GM21786 (cell line): Measurements from ENCODE around the gene CRYBG3.
A peak's percentile ranks its signal among the peaks of the same experiment; 100 is the strongest.
"Not testable (repeated sequence)": the region's sequence is repeated elsewhere in the genome, so short reads cannot be mapped to it uniquely, and the experiment has no call there.

ENCODE experiments used
- ATAC-seq: cut with Tn5 transposase; IDR thresholded peaks from one replicate; pipeline ENCODE4 v1.9.1; 2021; ENCODE audit not compliant: unreplicated experiment

CRYBG3 gene

DNA sequence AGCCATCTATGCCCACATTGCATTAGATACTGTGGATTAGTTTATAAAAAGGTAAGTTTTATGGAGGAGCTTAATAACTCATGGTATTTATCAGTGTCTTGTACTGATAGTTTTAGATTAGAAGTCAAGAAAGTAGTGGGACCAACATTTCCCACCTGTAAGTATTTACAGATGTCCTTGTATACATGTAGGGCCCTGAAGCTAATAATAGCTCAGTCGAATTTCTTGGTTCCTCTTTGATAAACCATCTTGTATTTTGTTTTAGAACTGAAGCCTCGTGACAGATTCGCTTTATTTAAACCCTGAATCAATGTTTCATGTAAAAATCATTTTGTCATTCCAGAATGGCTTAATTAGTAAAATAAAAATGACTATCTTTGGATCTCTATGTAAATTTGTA, 73.4 kb downstream of the CRYBG3 start:
- ATAC-seq: peak; percentile 75

DNA sequence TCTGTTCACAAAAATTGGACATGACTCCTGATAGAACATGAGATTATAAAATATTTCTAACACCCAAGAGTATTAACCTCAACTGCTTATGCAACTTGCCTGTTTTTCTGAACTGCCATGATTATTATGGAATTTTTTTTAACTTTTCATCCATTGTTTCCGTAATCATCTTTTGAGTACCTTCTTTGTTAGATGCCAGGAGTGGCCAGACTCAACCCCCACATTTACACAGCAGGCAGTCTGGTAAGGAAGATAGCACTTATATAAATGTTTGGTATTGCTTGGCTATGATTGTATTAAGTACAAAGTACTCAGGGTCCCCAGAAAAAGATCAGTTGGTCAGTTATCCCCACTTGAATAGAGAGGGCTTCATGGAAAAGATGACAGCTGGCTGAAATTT, 74.3 kb downstream of the CRYBG3 start:
- no peak for ATAC-seq

DNA sequence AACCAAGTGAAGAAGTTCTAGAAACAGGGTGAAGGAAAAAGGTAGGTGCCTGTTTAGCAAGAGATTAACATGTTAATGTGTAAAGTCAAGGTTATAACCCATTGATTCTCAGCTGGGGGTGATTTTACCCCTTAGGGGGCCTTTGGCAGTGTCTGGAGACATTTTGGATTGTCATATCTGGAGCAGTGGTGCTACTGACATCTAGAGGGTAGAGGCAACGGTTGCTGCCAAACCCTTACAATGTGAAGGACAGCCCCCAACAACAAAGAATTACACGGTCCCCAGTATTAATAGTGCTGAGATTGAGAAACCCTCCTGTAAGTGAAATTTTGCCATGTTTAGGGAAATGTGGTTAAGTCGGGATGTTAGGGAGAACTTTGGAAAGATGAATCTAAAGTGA, 74.7 kb downstream of the CRYBG3 start:
- ATAC-seq: no peak

DNA sequence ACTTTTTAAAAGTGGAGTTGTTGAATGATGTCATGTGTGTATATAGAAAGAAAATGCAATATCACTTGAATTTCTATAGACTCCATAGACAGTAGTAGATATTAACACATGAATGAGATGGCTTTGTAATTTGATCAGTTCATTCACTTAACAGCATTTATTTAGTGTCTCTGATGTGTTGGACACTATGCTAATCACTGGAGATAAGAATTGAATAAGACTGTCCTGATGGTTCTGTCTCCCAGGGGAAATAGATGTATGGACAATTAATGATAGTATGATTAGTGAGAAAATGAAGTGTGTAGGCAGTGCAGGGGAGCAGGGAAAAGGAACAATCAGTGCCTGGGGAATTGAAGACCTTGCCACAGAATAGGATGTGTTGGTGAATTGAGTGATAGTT, 77.5 kb downstream of the CRYBG3 start:
- ATAC-seq: no peak

DNA sequence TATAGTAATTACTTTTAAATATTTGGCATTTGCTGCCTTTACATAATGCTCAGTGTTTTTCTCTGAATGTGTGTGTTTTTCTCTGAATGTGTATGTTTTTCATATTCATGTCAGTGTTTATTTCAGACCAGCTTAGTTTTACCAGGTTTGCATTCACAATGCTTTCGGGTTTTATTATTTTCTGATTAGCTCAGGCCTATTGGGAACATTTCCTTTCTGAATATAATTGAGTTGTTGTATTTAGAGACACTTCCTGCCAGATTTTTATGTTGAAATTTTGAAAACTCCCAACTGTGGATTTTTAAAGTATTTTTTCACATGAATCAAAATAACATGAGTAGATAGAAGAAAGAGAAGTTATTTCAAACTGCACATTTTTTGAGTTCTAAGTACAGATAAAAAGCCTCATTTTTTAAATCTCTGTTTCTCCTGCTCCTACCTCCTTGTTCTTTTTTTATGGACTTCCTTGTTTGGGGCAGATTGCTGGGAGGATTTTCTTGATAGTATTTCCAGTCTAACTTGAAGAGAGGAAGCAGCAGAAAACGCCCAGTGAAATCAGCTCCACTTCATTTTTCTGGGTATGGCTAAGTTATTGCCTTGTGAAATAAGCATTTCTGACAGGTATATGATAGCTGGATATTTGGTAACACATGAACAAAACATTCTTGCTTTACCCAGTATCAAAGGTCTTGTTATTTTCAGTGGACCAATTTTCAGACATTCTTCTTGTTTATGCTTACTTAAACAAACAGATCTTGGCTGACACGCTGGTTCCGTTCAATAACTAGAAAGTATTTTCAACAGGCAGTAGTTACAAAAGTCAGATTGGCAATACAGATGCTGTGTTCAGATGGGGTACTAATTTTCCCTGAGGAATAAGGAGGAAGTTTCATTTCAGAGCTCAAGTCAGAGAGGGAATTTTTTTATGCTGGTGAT, 79.8 kb downstream of the CRYBG3 start:
- no peak for ATAC-seq

DNA sequence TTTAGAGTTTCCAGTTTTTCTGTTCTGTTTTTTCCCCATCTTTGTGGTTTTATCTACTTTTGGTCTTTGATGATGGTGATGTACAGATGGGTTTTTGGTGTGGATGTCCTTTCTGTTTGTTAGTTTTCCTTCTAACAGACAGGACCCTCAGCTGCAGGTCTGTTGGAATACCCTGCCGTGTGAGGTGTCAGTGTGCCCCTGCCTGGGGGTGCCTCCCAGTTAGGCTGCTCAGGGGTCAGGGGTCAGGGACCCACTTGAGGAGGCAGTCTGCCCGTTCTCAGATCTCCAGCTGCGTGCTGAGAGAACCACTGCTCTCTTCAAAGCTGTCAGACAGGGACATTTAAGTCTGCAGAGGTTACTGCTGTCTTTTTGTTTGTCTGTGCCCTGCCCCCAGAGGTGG, 88.0 kb downstream of the CRYBG3 start:
- ATAC-seq: not testable (repeated sequence)

DNA sequence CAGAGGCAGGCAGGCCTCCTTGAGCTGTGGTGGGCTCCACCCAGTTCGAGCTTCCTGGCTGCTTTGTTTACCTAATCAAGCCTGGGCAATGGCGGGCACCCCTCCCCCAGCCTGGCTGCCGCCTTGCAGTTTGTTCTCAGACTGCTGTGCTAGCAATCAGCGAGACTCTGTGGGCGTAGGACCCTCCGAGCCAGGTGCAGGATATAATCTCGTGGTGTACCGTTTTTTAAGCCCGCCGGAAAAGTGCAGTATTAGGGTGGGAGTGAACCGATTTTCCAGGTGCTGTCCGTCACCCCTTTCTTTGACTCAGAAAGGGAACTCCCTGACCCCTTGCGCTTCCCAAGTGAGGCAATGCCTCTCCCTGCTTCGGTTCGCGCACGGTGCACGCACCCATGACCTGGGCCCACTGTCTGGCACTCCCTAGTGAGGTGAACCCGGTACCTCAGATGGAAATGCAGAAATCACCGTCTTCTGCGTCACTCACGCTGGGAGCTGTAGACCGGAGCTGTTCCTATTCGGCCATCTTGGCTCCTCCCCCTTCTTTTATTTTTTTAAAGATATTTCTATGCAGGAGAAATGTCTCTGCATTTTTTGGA, 88.5 kb downstream of the CRYBG3 start:
- ATAC-seq: not testable (repeated sequence)

DNA sequence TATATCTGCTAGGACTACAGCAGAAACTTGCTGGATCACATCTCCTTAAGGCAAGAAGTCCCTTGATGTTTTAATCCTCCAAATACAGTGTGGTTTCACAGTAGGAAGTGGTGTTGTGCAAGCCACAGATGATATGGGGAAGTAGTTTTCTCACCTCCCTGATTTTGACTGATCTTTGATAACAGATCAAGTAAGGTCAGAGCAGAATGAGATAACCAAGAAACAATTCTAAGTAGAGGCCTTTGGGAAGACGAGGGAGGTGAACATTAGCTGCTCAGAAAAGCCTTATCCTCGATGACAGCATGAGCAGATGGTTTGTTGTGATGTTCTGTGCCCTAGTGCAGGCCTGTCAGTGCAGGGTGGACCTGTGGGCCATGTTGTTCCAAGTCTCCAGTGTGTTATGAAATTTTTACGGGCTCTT, 89.1 kb downstream of the CRYBG3 start:
- no peak for ATAC-seq

DNA sequence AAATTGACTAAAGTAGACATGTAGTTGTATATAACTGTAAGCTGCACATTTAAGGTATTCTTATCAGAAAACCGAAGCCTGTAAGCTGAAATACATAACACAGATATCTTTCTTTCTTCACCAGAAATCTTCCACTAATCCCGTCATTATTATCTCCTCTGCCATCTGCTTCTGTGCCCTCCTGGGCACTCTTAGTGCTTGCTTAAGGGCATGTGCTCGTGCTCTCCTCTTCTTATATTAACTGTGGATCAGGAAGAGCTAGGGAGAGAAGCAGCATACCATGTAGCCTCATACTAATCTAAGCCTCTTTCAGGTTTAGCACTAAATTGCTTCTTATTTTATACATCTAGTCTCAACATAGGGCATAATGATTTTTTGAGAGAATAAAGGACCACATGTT, 89.6 kb downstream of the CRYBG3 start:
- ATAC-seq: no peak

DNA sequence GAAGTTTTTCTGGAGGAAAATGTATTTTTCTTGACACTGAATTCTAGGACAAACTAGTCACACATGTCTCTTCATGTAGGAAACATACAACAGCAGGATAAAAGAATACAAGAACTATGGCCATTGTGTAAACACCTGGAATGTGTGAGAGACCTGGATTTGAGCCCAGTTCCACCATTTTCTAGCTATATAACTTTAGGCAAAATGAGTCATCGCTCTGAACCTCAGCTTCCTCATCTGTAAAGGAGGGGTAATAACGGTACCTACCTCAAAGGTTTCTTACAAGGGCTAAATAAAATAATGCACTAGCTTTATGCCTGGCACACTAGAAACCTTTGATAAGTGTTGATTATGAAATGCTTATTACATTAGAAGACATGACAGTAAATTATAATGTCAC, 92.6 kb downstream of the CRYBG3 start:
- ATAC-seq: no peak

DNA sequence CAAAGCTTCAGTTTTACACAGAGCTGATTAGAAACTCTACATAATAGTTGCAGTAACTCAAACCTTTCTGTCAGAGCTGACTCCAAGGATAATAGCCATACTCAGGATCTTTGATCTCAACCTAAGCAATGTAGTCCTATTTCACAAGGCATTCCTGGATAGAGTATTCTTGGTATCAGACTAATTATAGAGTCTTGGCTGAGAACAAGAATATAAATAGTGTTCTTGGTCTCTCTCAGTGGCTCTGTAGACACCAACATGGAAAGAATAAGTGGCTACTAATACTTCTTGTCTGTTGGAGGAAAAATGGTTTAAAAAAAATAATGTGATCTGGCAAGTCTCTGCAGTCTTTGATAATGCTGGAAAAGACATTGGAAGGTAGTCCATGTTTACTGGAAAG, 94.8 kb downstream of the CRYBG3 start:
- no peak for ATAC-seq

DNA sequence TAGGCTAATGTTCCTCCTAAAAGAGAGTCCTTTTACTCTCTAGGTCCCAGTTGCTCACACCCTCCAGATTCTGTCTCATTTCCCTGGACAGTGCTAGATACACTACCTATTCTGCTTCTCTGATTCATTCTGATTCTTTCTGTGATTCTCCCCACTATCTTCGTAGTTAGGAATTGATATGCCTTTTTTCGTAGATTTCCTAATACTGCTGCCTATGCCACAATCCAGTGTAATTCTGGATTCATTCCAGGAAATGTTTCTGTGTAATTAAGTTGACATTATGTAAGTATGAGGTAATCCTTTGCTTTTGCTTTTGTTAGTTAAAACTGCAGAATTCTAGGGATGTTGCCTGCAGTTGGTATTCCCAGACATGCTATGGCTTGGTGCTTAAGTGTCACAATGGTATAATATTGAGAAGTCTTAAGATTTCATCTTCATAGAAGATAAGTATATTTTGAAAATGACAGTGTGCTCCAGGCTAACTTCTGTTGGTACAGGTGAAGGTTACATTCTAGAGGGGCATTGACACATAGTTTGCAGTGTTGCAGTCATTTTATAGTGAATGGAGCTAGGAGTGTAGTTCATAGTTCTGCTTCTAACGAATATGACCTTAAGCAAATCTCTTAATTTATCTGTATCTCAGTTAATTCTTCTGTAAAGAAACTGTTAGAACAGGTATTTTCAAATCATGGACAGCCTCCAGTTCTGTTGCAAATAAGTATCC, 96.2 kb downstream of the CRYBG3 start:
- ATAC-seq: no peak

DNA sequence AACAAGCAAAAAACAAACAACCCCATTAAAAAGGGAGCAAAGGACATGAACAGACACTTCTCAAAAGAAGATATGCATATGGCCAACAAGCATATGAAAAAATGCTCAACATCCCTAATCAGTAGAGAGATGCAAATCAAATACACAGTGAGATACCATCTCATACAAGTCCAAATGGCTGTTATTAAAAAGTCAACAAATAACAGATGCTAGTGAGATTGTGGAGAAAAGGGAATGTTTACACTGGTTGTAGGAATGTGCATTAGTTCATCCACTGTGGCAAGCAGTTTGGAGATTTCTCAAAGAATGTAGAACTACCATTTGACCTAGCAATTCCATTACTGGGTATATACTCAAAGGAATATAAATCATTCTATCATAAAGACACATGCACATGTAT, 105.9 kb downstream of the CRYBG3 start:
- ATAC-seq: no peak

DNA sequence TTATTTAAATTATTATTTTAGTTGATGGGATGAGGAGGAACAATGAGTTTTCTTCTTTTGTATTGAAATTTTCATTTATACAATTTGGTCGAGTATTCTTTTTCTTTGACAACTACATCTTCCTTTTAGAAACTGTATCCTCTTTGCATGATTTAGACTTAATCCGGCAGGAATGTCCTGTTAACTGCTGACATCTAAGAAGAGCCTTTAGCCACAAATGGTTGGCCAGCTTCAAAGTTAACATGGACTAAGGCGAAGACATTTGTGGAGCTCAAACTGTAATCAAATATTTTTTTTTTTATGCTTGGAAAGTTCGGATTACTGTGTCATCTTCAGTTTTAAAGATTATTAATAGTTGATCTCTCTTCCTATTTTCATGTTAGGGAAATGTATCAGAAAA, 107.2 kb downstream of the CRYBG3 start:
- ATAC-seq: no peak

DNA sequence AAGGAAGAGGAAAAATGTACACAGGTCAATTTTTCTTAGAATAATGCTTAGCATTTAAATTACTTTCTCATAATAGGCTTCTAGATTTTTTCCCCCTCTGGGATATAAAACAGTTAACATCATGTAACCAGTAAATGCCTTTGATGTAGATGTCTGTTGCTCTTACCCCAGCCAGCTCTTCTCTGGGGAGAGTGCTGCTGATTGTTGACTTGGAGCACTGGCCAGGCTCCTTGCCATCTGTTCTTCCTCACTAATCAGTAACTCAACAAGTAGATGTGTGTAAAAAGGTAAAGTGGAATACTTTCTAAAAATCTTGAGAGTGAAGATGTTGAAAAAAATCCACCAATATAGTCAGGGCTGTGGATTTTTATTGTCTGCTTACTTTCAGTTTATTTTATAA, 108.2 kb downstream of the CRYBG3 start:
- ATAC-seq: no peak

DNA sequence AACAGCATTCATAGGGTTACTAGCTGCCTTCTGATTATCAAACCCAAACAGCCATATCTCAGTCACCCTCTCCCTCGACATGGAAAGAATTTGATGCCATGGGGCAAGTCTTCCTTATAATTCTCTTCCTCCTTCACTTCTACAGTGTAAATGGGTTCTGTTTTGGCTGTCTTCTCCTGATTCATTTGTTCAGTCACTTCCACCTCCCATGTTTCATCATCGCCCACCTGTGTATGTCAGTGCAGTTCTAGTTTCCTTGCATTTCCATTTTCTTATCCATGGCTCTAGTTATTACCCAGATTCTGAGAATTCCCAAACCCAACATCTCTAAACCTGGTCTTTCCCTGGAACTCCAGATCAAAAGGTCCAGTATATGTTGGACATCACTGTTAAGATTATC, 109.4 kb downstream of the CRYBG3 start:
- no peak for ATAC-seq

DNA sequence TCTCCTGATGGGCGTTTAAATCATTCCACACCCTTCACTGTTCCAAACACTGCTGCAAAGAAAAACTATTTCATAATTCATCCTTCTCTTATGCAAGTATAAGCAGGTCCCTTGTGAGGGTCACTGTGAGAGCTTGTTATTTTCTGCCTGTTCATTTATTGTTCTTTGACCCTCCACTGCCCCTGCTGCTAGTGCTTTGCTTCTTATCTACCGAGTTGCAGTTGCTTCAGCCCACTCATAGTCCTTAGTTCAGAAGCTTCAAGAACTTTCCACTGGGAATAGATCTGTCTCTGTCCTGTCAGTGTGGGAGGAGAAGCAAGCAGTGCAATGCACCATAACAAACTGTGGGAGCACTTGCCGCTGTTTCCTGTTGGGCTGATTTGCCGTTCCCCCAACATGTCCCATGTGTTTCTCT, 110.6 kb downstream of the CRYBG3 start:
- no peak for ATAC-seq

DNA sequence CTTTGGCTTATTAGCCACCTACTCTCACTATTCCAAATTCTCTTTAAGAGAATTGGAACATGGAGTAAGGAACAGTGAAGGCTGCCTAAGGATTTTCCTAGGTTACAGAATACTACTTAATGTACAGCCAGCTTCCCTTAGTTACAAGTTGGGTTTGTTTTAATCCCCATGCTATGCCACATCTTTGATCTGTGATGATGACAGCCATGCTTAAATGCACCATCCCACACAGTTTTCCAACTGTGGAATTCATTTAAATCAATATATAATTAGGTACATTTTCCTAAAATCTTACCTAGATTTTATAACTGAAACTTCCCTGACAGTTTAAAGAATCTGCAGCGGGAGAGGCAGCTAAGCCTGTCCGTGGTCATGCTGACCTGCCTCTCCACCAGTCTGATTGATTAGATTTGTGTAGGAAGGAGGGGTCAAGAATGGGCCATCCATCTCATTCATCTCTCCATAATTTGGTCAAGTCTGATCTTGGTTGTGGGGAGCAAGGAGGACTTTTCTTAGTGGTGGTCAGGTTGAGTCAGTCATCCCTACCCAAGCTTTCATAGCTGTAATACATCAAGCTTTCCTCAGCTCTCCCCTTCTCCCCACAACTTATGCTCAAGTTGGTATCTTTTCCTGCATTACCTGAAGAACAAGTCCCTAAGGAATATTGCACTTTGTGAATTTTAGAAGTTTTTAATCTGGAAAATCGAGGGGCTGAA, 113.3 kb downstream of the CRYBG3 start:
- no peak for ATAC-seq

DNA sequence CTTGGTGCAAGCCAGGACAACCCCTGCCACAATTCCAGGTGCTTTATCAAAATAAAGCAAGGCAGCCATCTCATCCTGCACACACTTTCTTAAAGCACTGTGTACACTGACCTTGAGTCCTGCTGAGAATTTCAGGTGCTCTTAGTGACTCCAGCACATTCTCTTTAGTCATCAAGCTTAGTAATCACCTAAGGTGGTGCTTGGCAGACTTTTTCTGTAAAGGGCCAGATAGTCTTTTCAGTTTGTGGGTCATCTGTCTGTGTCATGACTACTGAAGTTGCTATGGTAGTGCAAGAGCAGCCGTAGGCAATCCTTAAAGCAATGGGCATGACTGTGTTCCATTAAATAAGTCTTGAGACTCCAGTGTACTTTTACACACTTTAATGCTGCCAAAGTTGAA, 114.0 kb downstream of the CRYBG3 start:
- ATAC-seq: no peak

DNA sequence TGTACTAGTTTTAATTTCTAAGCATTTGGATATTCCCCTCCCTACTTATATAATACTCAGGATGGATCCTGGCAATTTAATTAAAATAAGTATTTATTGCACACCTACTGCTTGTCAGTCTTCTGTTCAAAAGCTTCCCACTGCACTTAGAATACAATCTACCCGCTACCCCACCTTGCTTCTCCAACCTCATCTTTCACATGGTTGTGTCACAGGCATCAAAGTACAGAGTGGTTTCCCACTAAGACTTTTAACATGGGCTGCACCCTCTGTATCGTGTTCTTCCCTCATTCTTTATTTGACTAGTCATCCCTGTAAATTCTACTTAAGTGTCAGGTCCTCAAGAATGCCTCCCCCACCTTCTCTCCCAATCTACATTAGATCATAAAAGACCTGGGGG, 115.4 kb downstream of the CRYBG3 start:
- ATAC-seq: no peak

DNA sequence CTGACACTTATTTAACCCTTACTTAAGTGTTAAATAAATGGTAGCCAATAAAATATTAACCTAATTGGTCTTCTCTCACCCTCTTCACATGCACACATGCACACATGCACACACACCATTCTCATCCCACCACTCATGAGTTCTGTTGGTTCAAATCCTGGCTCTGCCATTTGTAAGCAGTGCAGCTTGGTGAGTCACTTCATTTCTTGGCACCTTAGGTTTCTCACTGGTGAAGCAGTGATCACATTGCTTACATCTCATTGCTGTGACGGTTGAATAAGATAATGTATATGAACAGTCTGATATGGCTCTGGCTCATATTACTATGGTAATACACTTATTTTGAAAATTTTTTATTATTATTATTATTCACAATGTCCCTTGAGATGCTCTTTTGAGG, 116.6 kb downstream of the CRYBG3 start:
- ATAC-seq: no peak
